A549 (cell line): ENCODE measurements around the gene LTF.

Experiments used
- BHLHE40 ChIP-seq: IDR thresholded peaks from 2 replicates; pipeline ENCODE4 v1.6.1; 2012; ENCODE audit warnings: low read depth, low read length, inconsistent platforms
- CTCF ChIP-seq: fragments of >200 bp; sonication (Bioruptor Twin); formaldehyde crosslinking; IDR thresholded peaks from 3 replicates; pipeline ENCODE4 v1.5.1; 2016
- JUNB ChIP-seq: fragments of >200 bp; sonication (Bioruptor Twin); formaldehyde crosslinking; IDR thresholded peaks from 2 replicates; pipeline ENCODE4 v1.6.1; 2016
- MAX ChIP-seq: IDR thresholded peaks from 2 replicates; pipeline ENCODE4 v1.6.1; 2012
- POLR2A ChIP-seq: IDR thresholded peaks from 2 replicates; pipeline ENCODE4 v1.6.1; 2012; ENCODE audit warnings: mild to moderate bottlenecking, low read length
- RFX5 ChIP-seq: fragments of 450-650 bp; IDR thresholded peaks from 2 replicates; pipeline ENCODE4 v1.7.1; 2014; ENCODE audit warnings: antibody characterized with exemption, mild to moderate bottlenecking, moderate library complexity
- SMC3 ChIP-seq: fragments of >200 bp; sonication (Bioruptor Twin); formaldehyde crosslinking; IDR thresholded peaks from 3 replicates; pipeline ENCODE4 v1.6.1; 2018; ENCODE audit warnings: inconsistent platforms
- TF ChIP-seq, protein P1 (sequence below): fragments of >200 bp; sonication (Bioruptor Twin); formaldehyde crosslinking; IDR thresholded peaks from 3 replicates; pipeline ENCODE4 v1.6.1; 2016

- TF ChIP-seq POLR2A (no peak), SMC3 (no peak), CTCF (no peak), BHLHE40 (no peak), MAX (no peak), JUNB (no peak), RFX5 (no peak)
- TF ChIP-seq, protein P1, sequence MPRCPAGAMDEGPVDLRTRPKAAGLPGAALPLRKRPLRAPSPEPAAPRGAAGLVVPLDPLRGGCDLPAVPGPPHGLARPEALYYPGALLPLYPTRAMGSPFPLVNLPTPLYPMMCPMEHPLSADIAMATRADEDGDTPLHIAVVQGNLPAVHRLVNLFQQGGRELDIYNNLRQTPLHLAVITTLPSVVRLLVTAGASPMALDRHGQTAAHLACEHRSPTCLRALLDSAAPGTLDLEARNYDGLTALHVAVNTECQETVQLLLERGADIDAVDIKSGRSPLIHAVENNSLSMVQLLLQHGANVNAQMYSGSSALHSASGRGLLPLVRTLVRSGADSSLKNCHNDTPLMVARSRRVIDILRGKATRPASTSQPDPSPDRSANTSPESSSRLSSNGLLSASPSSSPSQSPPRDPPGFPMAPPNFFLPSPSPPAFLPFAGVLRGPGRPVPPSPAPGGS: no peak
Measured at GRCh38 chr3:46393554-46394434, 70.9 kb downstream of the LTF start.
